T-helper 2 cell treated with Interferon-gamma antibody and Interleukin-4, amounts not matched to agents 5 μg/mL and 100 μg/mL, for 36 hours (primary cell): ENCODE measurements around the gene GATA2.

Source experiments
- DNase-seq: peaks from one replicate; pipeline ENCODE4 v3.0.0; 2021; ENCODE audit warnings: low spot score
- H3K27ac Mint-ChIP-seq: one replicate; pipeline ENCODE4 v1.8.0; 2021; ENCODE audit warnings: mild to moderate bottlenecking, mixed read lengths
- H3K27me3 Mint-ChIP-seq: one replicate; pipeline ENCODE4 v1.8.0; 2021; ENCODE audit warnings: low read depth, mixed read lengths
- H3K36me3 Mint-ChIP-seq: one replicate; pipeline ENCODE4 v1.8.0; 2021; ENCODE audit warnings: low read depth, mixed read lengths
- H3K4me1 Mint-ChIP-seq: one replicate; pipeline ENCODE4 v1.8.0; 2021; ENCODE audit warnings: low read depth, mixed read lengths
- H3K4me3 Mint-ChIP-seq: one replicate; pipeline ENCODE4 v1.8.0; 2022; ENCODE audit warnings: mild to moderate bottlenecking, moderate library complexity, mixed read lengths
- H3K9me3 Mint-ChIP-seq: one replicate; pipeline ENCODE4 v1.8.0; 2021; ENCODE audit warnings: mixed read lengths

GATA2 gene

GRCh38 chr3:128492671-128493569, at the start of gene GATA2:
TSS of gene GATA2 (minus strand) at chr3:128493201. CDS start at chr3:128487031, 6,170 bp downstream.
- H3K27me3 Mint-ChIP-seq = peaks cover 70% of the 10 kb centered on the region
- DNase-seq = no peak
- H3K4me3 Mint-ChIP-seq = no peak within 1 kb of the TSS
- no peaks in the 10 kb centered on the region for H3K36me3 Mint-ChIP-seq
- no peak within 1 kb of the TSS for H3K27ac Mint-ChIP-seq
- H3K9me3 Mint-ChIP-seq = no peaks in the 10 kb centered on the region
- peaks cover 3% of the 10 kb centered on the region for H3K4me1 Mint-ChIP-seq

DNA sequence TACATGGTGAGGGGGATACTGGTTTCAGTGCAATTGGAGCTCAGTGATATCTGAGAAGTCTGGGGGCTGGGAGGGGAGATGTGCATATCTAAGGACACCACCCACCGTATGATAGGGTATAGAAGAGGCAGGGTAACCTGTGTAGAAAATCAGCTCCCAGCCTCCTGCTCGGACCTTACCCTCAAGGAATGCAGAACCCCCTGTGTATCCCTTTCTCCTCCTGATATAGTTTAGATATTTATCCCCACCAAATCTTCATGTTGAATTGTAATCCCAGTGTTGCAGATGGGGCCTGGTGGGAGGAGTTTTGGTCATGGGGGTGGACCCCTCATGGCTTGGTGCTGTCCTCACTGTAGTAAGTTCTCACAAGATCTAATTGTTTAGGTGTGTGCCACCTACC, 48.2 kb upstream of the GATA2 start:
- no peaks in the 10 kb centered on the region for H3K4me1 Mint-ChIP-seq
- H3K9me3 Mint-ChIP-seq = peaks cover 4% of the 10 kb centered on the region
- H3K27ac Mint-ChIP-seq = no peak overlapping the region
- H3K36me3 Mint-ChIP-seq = no peaks in the 10 kb centered on the region
- H3K27me3 Mint-ChIP-seq = peaks cover 17% of the 10 kb centered on the region
- DNase-seq = no peak
- H3K4me3 Mint-ChIP-seq = no peak overlapping the region

GRCh38 chr3:128539376-128539775, 46.4 kb upstream of the GATA2 start:
- peaks cover 32% of the 10 kb centered on the region for H3K27me3 Mint-ChIP-seq
- no peaks in the 10 kb centered on the region for H3K36me3 Mint-ChIP-seq

GRCh38 chr3:128537091-128537703, 44.2 kb upstream of the GATA2 start:
- H3K27me3 Mint-ChIP-seq = peaks cover 43% of the 10 kb centered on the region
- H3K4me1 Mint-ChIP-seq = no peaks in the 10 kb centered on the region
- H3K27ac Mint-ChIP-seq = no peak overlapping the region
- no peaks in the 10 kb centered on the region for H3K9me3 Mint-ChIP-seq
- H3K4me3 Mint-ChIP-seq = no peak overlapping the region
- DNase-seq = no peak
- no peaks in the 10 kb centered on the region for H3K36me3 Mint-ChIP-seq

More at GRCh38 chr3:128539376-128539775, 46.4 kb upstream of the GATA2 start:
- Mint-ChIP-seq H3K9me3 (peaks cover 4% of the 10 kb centered on the region), H3K4me1 (no peaks in the 10 kb centered on the region), H3K27ac (no peak overlapping the region), H3K4me3 (no peak overlapping the region)
- DNase-seq = no peak

GRCh38 chr3:128532012-128532983, 39.3 kb upstream of the GATA2 start:
- no peaks in the 10 kb centered on the region for H3K36me3 Mint-ChIP-seq
- no peaks in the 10 kb centered on the region for H3K9me3 Mint-ChIP-seq
- H3K4me1 Mint-ChIP-seq = no peaks in the 10 kb centered on the region
- no peak overlapping the region for H3K4me3 Mint-ChIP-seq
- peaks cover 66% of the 10 kb centered on the region for H3K27me3 Mint-ChIP-seq
- H3K27ac Mint-ChIP-seq = no peak overlapping the region
- no peak for DNase-seq

- no peaks in the 10 kb centered on the region for H3K36me3 Mint-ChIP-seq
- H3K4me1 Mint-ChIP-seq = no peaks in the 10 kb centered on the region
- DNase-seq = no peak
- no peak overlapping the region for H3K4me3 Mint-ChIP-seq
- H3K27me3 Mint-ChIP-seq = peaks cover 30% of the 10 kb centered on the region
- H3K9me3 Mint-ChIP-seq = no peaks in the 10 kb centered on the region
- no peak overlapping the region for H3K27ac Mint-ChIP-seq
Observed at GRCh38 chr3:128524374-128525299, 31.6 kb upstream of the GATA2 start.

GRCh38 chr3:128523591-128523990, 30.6 kb upstream of the GATA2 start:
- Mint-ChIP-seq H3K36me3 (no peaks in the 10 kb centered on the region), H3K9me3 (no peaks in the 10 kb centered on the region), H3K4me3 (no peak overlapping the region), H3K27me3 (peaks cover 25% of the 10 kb centered on the region), H3K27ac (no peak overlapping the region), H3K4me1 (no peaks in the 10 kb centered on the region)
- no peak for DNase-seq

GRCh38 chr3:128521715-128522114, 28.7 kb upstream of the GATA2 start:
- H3K4me1 Mint-ChIP-seq = no peaks in the 10 kb centered on the region
- H3K27me3 Mint-ChIP-seq = peaks cover 9% of the 10 kb centered on the region
- H3K9me3 Mint-ChIP-seq = no peaks in the 10 kb centered on the region
- no peak overlapping the region for H3K27ac Mint-ChIP-seq
- no peak for DNase-seq
- no peaks in the 10 kb centered on the region for H3K36me3 Mint-ChIP-seq
- H3K4me3 Mint-ChIP-seq = no peak overlapping the region

GRCh38 chr3:128518587-128519490, 25.8 kb upstream of the GATA2 start:
- Mint-ChIP-seq H3K4me3 (no peak overlapping the region), H3K27ac (no peak overlapping the region), H3K36me3 (no peaks in the 10 kb centered on the region), H3K4me1 (no peaks in the 10 kb centered on the region), H3K27me3 (peaks cover 13% of the 10 kb centered on the region), H3K9me3 (peaks cover 9% of the 10 kb centered on the region)
- no peak for DNase-seq

GRCh38 chr3:128517648-128518047, 24.6 kb upstream of the GATA2 start:
- Mint-ChIP-seq H3K36me3 (no peaks in the 10 kb centered on the region), H3K27ac (no peak overlapping the region), H3K4me1 (no peaks in the 10 kb centered on the region), H3K9me3 (peaks cover 11% of the 10 kb centered on the region), H3K27me3 (peaks cover 19% of the 10 kb centered on the region), H3K4me3 (no peak overlapping the region)
- no peak for DNase-seq

GRCh38 chr3:128515967-128516366, 23.0 kb upstream of the GATA2 start:
- no peak for DNase-seq
- H3K4me3 Mint-ChIP-seq = no peak overlapping the region
- H3K27ac Mint-ChIP-seq = no peak overlapping the region
- no peaks in the 10 kb centered on the region for H3K4me1 Mint-ChIP-seq
- peaks cover 11% of the 10 kb centered on the region for H3K9me3 Mint-ChIP-seq
- no peaks in the 10 kb centered on the region for H3K36me3 Mint-ChIP-seq
- H3K27me3 Mint-ChIP-seq = peaks cover 21% of the 10 kb centered on the region

DNA sequence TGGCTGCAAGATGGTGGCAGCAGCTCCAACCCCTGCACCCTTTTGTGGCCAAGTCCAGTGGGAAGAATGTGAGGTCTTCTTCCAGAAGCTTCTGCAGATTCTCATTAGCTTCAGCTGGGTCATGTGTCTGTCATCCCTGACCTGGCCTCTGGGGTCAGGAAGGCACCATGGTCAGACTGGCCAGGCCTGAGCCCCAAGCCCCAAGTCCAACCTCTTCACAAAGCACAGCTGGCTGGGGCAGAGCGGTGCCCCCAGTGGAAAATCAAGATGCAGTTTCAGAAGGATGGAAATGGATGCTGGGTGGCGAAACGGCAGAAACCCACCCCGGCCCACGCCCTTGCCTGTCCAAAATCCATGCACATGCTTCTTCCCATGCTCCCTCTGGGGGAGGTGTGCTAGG, 15.9 kb upstream of the GATA2 start:
- Mint-ChIP-seq H3K36me3 (no peaks in the 10 kb centered on the region), H3K27me3 (peaks cover 8% of the 10 kb centered on the region), H3K4me3 (no peak overlapping the region), H3K4me1 (no peaks in the 10 kb centered on the region), H3K9me3 (peaks cover 2% of the 10 kb centered on the region), H3K27ac (no peak overlapping the region)
- no peak for DNase-seq
